Right renal cortex interstitium (tissue), 3 donors: ENCODE measurements around the gene KLHL40. TPM values are rescaled to one million over a fixed set of nuclear protein-coding genes. Genes with fewer than 3 reads are reported as not detected.

Experiments
- DNase-seq, 3 donors: peaks; one replicate each; pipeline ENCODE4 v3.0.0-alpha.2; 2013; ENCODE audit warnings: low read depth in 3 of 3, low spot score in 2 of 3
- polyA plus RNA-seq, 3 donors: library from polyadenylated mRNA; unstranded; fragments of 120-200 nt; gene quantifications; one replicate each; pipeline ENCODE4 v1.2.1, GENCODE V29; 2013; ENCODE audit not compliant: insufficient read length in 3 of 3

Gene KLHL40
- polyA plus RNA-seq, 3 donors: not detected

DNA sequence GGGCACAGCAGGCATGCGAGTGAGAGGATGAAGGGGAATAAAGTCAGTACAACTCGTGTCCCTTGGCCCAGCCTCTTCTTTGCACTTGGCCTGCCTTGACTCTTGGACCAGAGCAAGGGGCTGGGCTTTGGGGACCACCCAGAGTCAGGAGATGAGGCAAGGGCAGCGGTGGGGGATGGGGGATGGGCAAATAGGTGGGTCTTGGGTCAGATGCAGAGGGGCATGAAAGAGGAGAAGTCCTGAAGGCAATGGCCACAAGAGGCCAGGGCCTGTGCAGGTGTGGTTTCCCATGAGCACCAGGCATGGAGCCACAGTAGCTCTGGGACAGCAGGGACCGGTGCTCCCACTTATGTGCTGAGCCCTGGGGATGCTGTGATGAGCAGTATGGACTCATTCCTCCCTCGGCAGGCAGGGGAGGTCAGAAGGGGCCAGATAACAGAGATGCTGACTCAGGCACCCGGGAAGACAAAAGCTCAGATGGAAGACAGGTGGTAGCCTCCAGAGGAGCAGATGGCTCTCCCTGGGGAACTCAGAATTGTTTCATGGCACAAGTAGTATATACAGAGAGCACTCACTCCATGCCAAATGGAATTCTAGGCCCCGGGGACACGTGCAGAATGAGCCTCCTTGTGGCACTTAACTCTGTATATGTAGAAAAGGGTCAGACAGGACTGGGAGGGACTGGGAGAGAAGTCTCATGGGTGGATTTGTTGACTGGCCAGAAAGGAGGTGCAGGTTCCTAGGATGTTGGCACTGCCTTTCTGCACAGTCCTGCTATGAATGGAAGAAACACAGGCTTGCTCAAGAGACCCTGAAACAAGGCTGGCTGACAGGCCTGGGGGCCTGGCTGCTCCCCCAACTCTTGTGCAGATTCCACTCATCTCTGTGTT lies 17.6 kb upstream of the KLHL40 start:
- no peak for DNase-seq

DNA sequence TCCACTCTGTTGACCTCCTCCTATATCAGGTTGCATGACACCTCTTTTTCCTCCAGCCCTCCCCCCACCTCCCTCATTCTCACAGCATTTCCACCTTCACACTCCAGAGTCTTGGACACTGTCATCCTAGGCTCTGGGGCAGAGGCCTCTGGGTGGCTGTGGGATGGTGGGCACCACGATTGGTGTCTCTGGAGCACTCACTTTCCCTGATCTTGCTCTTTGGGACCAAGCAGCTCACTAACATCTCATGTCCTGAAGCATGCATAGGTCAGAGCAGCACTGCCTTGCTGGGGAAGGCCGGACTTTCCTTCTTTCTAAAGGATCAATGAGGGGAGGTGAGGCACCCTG lies 16.9 kb upstream of the KLHL40 start:
- no peak for DNase-seq

- no peak for DNase-seq
Observed at GRCh38 chr3:42668793-42669217, 16.5 kb upstream of the KLHL40 start.

DNA sequence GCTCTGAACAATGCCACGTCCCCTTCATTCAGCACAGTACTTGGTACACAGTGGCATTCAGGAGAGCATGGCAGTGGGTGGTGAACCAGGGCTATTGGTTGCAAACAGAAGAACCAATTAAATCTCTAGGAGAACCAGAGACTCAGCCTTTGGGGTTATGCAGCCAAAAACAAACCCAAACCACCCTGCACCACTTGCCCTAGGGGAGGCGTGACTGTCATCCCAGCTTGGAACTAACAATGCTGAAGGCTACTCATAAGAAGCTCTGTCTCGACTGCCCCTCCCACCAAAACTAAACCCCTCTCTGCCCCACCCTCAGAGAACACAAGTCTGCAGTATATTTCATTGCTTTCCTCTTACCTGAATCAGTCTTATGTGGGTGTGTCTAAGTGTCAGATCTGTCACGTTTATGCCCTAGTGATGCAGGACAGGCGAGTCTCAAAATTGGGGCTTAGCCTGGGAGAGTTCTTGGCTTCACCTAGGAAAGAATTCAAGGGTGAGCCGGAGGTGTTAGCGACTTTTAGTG lies 15.2 kb upstream of the KLHL40 start:
- DNase-seq: no peak

GRCh38 chr3:42670670-42671069 lies 14.7 kb upstream of the KLHL40 start:
- DNase-seq: no peak

GRCh38 chr3:42672515-42672914 lies 12.8 kb upstream of the KLHL40 start:
- DNase-seq: no peak

GRCh38 chr3:42673082-42673481 lies 12.3 kb upstream of the KLHL40 start:
- DNase-seq: no peak

GRCh38 chr3:42674146-42674545 lies 11.2 kb upstream of the KLHL40 start:
- DNase-seq: no peak

GRCh38 chr3:42675909-42676308 lies 9.4 kb upstream of the KLHL40 start:
- DNase-seq: no peak

DNA sequence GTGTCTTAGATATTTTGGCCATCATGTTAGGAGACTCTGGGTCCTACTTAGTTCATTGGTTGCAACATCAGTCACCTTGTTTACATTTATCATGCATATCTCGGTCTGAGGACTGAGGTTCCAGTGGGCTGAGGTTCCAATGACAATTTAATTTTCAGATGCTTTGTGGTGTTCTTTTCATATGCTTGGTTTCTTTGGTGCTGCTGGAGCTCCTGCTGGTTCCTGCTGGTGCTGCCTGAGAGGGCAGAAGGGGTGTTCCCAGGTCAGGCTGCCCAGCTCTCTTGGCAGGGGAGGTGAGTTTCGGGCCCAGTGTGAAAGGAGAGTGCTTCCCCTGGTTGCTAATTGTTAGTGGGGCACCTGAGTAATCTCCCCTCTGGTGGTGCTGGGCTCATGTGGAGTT lies 6.9 kb upstream of the KLHL40 start:
- no peak for DNase-seq

DNA sequence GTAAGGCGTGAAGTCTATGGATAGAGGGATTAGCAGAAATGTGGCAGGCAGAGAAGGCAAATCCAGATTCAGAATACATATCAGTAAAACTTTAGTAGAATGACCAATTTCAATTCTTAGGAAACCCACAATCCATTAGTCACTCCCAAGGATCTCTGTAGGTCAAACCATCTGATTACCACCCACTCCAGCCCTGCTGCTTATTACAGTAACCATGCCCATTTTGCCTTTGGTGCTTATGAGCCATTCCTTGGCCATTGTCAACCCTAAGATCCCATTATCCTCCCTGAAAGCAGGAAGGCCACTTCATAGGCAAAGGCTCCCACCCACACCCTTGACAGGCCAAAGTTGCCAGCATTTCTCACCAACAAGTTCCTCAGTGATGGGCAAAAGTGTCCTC lies 5.1 kb upstream of the KLHL40 start:
- DNase-seq: no peak

DNA sequence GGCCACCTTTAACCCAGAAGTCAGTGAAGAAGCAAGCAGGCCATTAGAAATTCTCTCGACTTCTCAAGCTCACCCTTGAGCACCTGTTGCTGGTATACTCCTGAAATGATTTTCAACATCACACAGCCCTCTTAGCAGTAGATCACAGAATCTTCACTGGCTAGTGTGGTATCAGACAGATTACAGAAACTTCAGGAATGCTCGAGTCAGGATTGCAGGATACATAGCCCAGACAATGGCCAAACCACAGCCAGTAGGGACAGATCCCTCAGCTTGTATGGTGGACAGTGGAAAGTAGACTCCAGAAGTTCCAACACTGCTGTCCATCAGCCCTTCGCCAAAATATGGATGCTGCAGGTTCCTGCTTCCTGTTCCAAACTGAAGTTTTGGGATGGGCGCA lies 4.5 kb upstream of the KLHL40 start:
- no peak for DNase-seq

DNA sequence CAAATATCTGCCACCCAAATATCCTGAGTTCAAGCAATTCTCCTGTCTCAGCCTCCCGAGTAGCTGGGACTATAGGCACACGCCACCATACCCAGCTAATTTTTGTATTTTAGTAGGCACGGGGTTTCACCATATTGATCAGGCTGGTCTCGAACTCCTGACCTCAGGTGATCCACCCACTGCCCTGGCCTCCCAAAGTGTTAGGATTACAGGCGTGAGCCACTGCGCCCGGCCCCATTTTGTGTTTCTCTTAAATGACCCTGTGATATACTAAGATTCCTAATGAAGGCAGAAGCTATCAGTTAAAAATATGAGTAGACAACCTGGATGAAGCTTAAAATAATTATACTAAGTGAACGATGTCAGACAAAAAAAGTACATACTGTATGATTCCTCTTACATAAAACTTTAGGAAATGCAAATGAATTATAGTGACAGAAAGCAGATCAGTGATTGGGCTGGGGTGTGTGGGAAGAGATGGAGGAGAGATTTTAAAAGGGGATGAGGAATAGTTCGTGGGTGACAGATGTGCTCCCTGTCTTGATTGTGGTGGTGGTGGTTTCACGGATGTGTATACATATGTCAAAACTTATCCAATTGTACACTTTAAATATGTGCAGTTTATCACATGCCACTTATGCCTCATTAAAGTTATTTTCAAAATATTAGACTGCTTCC lies 3.8 kb upstream of the KLHL40 start:
- DNase-seq: no peak

DNA sequence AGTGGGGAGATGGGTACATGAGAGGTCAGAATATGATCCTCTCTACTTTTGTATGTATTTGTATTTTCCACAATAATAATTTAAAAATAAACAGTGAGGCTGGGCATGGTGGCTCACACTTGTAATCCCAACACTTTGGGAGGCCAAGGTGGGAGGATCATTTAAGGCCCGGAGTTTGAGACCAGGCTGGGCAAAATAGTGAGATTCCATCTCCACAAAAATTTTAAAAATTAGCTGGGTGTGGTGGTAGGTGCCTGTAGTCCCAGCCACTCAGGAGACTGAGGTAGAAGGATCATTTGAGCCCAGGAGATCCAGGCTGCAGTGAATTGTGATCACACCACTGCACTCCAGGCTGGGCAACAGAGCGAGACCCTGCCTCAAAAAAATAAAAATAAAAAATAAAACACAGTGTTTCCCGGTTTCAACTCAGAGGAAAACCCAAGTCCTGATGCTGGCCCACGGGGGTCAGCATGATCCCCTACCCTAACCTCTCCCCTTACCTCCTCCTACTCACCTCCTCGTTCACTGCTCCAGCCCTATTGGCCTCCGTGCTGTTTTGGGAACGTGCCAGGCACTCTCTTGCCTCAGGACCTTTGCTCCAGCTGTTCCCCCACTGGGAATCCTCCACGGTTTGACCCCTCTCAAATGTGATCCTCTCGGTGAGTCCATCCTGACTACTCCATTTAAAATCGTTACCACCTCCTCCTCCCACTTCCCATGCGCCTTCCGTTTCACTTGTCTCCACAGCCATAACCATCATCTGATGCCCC lies 2.9 kb upstream of the KLHL40 start:
- DNase-seq: no peak

GRCh38 chr3:42683875-42684598 lies 1.3 kb upstream of the KLHL40 start:
- DNase-seq: no peak

- DNase-seq: no peak
Observed at GRCh38 chr3:42684632-42685362, 540 bp upstream of the KLHL40 start.

DNA sequence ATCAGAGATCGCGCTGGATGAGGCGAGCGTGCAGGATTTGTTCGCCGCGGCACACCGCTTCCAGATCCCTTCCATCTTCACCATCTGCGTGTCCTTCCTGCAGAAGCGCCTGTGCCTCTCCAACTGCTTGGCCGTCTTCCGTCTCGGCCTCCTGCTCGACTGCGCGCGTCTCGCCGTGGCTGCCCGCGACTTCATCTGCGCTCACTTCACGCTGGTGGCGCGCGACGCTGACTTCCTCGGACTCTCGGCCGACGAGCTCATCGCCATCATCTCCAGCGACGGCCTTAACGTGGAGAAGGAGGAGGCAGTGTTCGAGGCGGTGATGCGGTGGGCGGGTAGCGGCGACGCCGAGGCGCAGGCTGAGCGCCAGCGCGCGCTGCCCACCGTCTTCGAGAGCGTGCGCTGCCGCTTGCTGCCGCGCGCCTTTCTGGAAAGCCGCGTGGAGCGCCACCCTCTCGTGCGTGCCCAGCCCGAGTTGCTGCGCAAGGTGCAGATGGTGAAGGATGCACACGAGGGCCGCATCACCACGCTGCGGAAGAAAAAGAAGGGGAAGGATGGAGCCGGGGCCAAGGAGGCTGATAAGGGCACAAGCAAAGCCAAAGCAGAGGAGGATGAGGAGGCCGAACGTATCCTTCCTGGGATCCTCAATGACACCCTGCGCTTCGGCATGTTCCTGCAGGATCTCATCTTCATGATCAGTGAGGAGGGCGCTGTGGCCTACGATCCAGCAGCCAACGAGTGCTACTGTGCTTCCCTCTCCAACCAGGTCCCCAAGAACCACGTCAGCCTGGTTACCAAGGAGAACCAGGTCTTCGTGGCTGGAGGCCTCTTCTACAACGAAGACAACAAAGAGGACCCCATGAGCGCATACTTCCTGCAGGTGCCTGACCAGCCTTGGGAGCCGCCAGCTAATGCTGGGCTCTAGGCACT lies 819 bp downstream of the KLHL40 start:
- DNase-seq: no peak

- DNase-seq: no peak
Observed at GRCh38 chr3:42686832-42687650, 1.7 kb downstream of the KLHL40 start.
